ENCODE data around the gene NAPSA. TPM values are rescaled to one million over a fixed set of nuclear protein-coding genes. Genes with fewer than 3 reads are reported as not detected.
A peak's percentile ranks its signal among the peaks of the same experiment; 100 is the strongest.

Gene NAPSA
- total and polyA plus RNA-seq, 9 of the 15 experiments (the other 6 are each of a cell fraction or from before 2014, with no cell fraction given): 0.25 to 1.9 (median 0.69) TPM

- no peak for TF ChIP-seq CHAMP1 (IDR thresholded peaks at IDR 0.05)
- no peak for TF ChIP-seq CREB3 (tag; conservative IDR thresholded peaks at IDR 0.05; ENCODE audit: low read depth)
- no peak for TF ChIP-seq MCM7 (IDR thresholded peaks at IDR 0.05)
- no peak for TF ChIP-seq ZC3H4 (CRISPR knock-in tag; IDR thresholded peaks at IDR 0.05; ENCODE audit: borderline replicate concordance)
- TF ChIP-seq MBD1 (CRISPR knock-in tag; IDR thresholded peaks at IDR 0.05): no peak
- no peak for TF ChIP-seq SMARCB1 (IDR thresholded peaks at IDR 0.05; ENCODE audit: insufficient read length, low read depth)
- no peak for TF ChIP-seq ZNF212 (CRISPR knock-in tag; IDR thresholded peaks at IDR 0.05)
- TF ChIP-seq SMC3 (conservative IDR thresholded peaks at IDR 0.05; ENCODE audit: insufficient read depth, low read depth, low read length): peak; percentile 65; the same call in 1 of the 2 replicates
- no peak for TF ChIP-seq YY1 (IDR thresholded peaks at IDR 0.05; ENCODE audit: borderline replicate concordance in 1 of 3, control insufficient read depth in 1 of 3, extremely low read depth in 1 of 3, insufficient read depth in 3 of 3, insufficient read length in 1 of 3, insufficient replicate concordance in 2 of 3, low read depth in 1 of 3, low read length in 2 of 3)
- no peak for TF ChIP-seq PCBP2 (IDR thresholded peaks at IDR 0.05; ENCODE audit: low read depth, low read length, poor library complexity, severe bottlenecking)
- no peak for TF ChIP-seq ZHX1 (conservative IDR thresholded peaks at IDR 0.05; ENCODE audit: low read length)
- TF ChIP-seq NKRF (IDR thresholded peaks at IDR 0.05; ENCODE audit: borderline replicate concordance): peak; percentile 19; the same call in 1 of the 2 replicates
- no peak for TF ChIP-seq NFE2L1 (tag; IDR thresholded peaks at IDR 0.05; ENCODE audit: borderline replicate concordance, low read depth)
- TF ChIP-seq SAP30 (IDR thresholded peaks at IDR 0.05; ENCODE audit: borderline replicate concordance, insufficient read depth, low read depth, low read length, poor library complexity, severe bottlenecking): peak; percentile 58
Observed at GRCh38 chr19:50368649-50369570, 3.5 kb upstream of the NAPSA start (continued).

Data from K562 (cell line).